Measurements from ENCODE around the gene BNC2. TPM values are rescaled to one million over a fixed set of nuclear protein-coding genes. Genes with fewer than 3 reads are reported as not detected.

Gene BNC2
- total RNA-seq, 2 donors from 2014 or later: not detected

DNA sequence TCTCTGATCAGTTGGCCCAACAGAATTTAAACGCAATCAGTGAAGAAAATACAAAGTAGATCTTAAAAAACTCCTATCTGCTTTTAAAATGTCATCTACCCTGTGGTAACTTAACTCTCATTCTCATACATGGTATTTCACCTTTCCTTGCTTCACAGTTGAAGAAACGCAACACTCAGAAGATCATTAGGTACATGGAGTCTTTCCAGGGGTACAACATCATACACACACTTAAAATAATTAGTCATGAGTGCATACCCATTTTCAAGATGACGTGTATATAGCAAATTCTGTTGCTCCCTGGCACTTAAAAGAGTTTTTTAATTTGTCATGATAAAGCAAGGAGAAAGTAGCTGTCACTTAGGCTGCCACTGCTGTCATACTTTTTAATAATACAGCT, 259.9 kb downstream of the BNC2 start:
- H3K27ac Mint-ChIP-seq: no peak overlapping the region
- DNase-seq: no peak
- H3K4me1 Mint-ChIP-seq: no peaks in the 10 kb centered on the region
- H3K9me3 ChIP-seq (ENCODE audit: control insufficient read depth, low read length, poor library complexity, severe bottlenecking): peaks cover 4% of the 10 kb centered on the region
- H3K4me3 Mint-ChIP-seq: no peak overlapping the region
- no peaks in the 10 kb centered on the region for H3K36me3 Mint-ChIP-seq (ENCODE audit: low read depth)
- no peak for ATAC-seq
- no peaks in the 10 kb centered on the region for H3K27me3 Mint-ChIP-seq

DNA sequence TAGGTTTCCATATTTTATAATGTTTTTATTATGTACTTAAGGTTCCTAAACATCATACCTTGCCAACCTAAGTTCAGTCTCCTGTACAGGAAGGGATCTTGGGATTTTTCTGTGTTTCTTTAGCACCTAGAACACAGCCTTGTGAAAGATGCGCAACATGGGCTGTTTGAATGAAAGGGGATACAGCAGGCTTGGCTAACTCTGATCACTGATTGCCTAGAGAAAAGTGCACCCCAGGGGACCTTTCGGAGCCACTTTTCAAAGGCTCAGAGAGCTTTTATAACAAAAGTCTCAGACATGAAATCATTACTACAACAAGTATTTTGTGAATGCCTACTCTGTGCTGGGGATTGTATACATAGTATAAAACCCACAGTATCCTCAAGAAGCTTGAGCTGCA, 261.6 kb downstream of the BNC2 start:
- Mint-ChIP-seq H3K27ac (no peak overlapping the region), H3K36me3 (ENCODE audit: low read depth) (no peaks in the 10 kb centered on the region), H3K4me3 (no peak overlapping the region), H3K27me3 (no peaks in the 10 kb centered on the region), H3K4me1 (no peaks in the 10 kb centered on the region)
- peaks cover 4% of the 10 kb centered on the region for H3K9me3 ChIP-seq (ENCODE audit: control insufficient read depth, low read length, poor library complexity, severe bottlenecking)
- no peak for ATAC-seq
- DNase-seq: no peak

DNA sequence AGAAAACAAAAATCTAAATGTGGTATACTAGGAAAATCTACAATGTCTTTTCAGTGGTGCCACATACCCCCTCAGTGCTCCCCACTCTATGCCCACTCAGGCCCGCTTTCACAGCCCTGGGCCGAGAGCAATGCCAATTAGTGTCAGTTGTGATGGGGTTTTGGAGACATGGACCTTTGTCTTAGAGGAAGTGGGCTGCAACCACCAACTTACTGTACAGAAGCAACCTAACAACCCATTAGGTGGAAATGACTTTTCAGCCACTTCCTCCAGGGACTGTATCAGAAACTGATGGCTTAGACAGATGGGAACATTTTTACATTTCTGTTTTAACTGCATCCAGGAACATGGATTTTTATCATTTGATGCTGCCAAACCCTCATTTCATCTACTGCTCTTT, 268.0 kb downstream of the BNC2 start:
- DNase-seq (no peak), ATAC-seq (no peak)
- H3K27ac Mint-ChIP-seq: no peak overlapping the region
- H3K27me3 Mint-ChIP-seq: no peaks in the 10 kb centered on the region
- no peaks in the 10 kb centered on the region for H3K9me3 ChIP-seq (ENCODE audit: control insufficient read depth, low read length, poor library complexity, severe bottlenecking)
- H3K36me3 Mint-ChIP-seq (ENCODE audit: low read depth): no peaks in the 10 kb centered on the region
- no peak overlapping the region for H3K4me3 Mint-ChIP-seq
- H3K4me1 Mint-ChIP-seq: no peaks in the 10 kb centered on the region

DNA sequence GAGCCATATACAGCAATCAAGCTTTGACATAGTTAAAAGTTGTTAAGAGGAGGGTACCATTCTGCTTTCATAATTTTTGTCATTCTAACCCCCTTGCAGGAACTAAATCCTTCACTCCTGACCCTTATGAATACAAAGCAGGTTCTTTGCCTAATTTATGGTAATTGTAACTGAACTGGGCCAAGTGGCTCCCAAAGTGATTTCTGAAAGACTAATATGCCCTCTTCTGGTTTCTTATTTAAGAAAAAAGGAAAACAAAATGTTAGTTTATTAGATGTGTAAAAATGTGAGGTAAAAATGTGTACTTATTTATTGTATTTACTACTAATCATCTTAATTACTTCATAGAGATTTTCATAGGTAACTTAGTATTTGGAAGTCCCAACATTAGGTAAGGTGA, 268.5 kb downstream of the BNC2 start:
- Mint-ChIP-seq H3K4me3 (no peak overlapping the region), H3K27me3 (no peaks in the 10 kb centered on the region), H3K27ac (no peak overlapping the region), H3K36me3 (ENCODE audit: low read depth) (no peaks in the 10 kb centered on the region), H3K4me1 (no peaks in the 10 kb centered on the region)
- no peak for DNase-seq
- no peaks in the 10 kb centered on the region for H3K9me3 ChIP-seq (ENCODE audit: control insufficient read depth, low read length, poor library complexity, severe bottlenecking)
- ATAC-seq: no peak

DNA sequence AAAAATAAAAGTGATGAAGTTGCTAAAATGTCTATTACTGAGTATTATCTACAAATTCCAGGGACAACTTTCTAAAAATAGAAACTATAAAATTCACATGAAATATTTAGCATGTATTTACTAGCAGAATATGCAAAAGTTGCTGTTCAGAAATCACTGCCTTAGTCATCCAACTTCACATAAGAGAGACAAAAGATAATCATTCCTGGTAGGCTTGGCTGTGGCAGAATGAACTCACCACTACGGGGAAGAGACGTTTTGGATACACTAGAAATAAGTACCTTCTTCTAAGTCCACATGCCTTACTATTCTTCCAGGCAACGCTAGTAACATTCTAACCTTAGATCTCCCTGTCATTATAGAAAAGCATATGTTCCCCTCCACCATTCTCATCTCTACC, 272.2 kb downstream of the BNC2 start:
- no peaks in the 10 kb centered on the region for H3K27me3 Mint-ChIP-seq
- no peaks in the 10 kb centered on the region for H3K4me1 Mint-ChIP-seq
- ATAC-seq: no peak
- no peaks in the 10 kb centered on the region for H3K36me3 Mint-ChIP-seq (ENCODE audit: low read depth)
- no peak overlapping the region for H3K4me3 Mint-ChIP-seq
- H3K9me3 ChIP-seq (ENCODE audit: control insufficient read depth, low read length, poor library complexity, severe bottlenecking): no peaks in the 10 kb centered on the region
- no peak overlapping the region for H3K27ac Mint-ChIP-seq
- DNase-seq: no peak

DNA sequence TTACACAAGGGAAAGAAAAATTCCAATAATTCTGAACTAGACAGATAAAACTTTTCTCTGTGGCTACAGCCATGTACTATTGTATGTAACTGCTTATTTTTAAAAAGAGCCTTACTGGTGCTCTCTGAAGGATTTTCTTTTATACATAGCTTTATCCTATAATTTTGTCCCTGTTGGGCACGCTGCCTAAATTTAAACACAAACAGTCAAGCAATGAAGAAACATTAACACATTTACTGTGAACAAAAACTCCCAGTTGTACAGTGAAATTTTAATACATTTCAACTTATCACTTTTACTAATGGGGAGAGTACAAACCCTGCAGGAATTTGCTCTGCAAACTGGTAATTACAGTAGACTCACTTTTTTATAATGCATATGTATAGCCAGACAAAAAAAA, 273.3 kb downstream of the BNC2 start:
- Mint-ChIP-seq H3K27ac (no peak overlapping the region), H3K36me3 (ENCODE audit: low read depth) (no peaks in the 10 kb centered on the region)
- H3K9me3 ChIP-seq (ENCODE audit: control insufficient read depth, low read length, poor library complexity, severe bottlenecking): no peaks in the 10 kb centered on the region

DNA sequence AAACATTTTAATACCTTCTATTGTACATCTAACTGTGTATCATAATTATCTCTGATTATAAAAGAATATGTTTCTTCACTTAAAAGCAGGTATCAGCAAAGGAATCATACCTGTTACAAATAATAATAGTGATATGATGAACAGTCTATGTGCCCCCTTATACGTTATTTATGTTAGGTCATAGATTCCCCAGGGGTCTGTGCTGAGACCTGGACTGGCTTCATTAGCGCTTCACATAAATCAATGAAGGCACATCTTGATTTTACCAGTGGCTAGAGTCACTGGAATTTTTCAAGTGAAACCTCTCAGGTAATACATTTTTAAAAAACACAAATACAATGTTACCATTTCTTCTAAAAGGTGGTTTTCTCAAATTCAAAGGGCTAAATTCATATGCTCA, 275.2 kb downstream of the BNC2 start:
- Mint-ChIP-seq H3K27ac (no peak overlapping the region), H3K36me3 (ENCODE audit: low read depth) (no peaks in the 10 kb centered on the region), H3K4me1 (no peaks in the 10 kb centered on the region), H3K4me3 (no peak overlapping the region), H3K27me3 (no peaks in the 10 kb centered on the region)
- no peak for ATAC-seq
- no peak for DNase-seq
- no peaks in the 10 kb centered on the region for H3K9me3 ChIP-seq (ENCODE audit: control insufficient read depth, low read length, poor library complexity, severe bottlenecking)

More for the DNA sequence above, 273.3 kb downstream of the BNC2 start:
- ATAC-seq (no peak), DNase-seq (no peak)
- no peaks in the 10 kb centered on the region for H3K4me1 Mint-ChIP-seq
- H3K4me3 Mint-ChIP-seq: no peak overlapping the region
- no peaks in the 10 kb centered on the region for H3K27me3 Mint-ChIP-seq

- Mint-ChIP-seq H3K4me1 (no peaks in the 10 kb centered on the region), H3K36me3 (ENCODE audit: low read depth) (no peaks in the 10 kb centered on the region), H3K4me3 (no peak overlapping the region), H3K27me3 (no peaks in the 10 kb centered on the region), H3K27ac (no peak overlapping the region)
- ATAC-seq (no peak), DNase-seq (no peak)
- no peaks in the 10 kb centered on the region for H3K9me3 ChIP-seq (ENCODE audit: control insufficient read depth, low read length, poor library complexity, severe bottlenecking)
Measured at GRCh38 chr9:16594787-16595186, 275.7 kb downstream of the BNC2 start.

DNA sequence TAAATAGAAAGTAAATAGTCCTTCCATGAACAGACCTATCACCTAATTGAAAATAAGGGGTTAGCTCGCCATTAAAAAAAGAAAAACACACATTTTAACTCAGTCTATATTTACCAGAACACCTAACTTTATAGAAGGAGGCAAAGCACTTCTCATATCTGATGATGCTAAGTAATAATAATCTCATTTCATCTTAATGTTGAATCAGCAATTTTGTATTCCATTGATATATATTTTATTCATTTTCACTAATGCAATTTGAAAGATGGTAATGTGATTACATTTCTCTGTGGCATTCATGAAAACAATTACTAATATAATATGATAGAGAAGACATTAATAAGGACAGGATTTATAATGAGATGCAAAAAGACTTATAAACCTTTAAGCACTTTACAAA, 276.7 kb downstream of the BNC2 start:
- no peaks in the 10 kb centered on the region for H3K9me3 ChIP-seq (ENCODE audit: control insufficient read depth, low read length, poor library complexity, severe bottlenecking)
- H3K4me3 Mint-ChIP-seq: no peak overlapping the region

DNA sequence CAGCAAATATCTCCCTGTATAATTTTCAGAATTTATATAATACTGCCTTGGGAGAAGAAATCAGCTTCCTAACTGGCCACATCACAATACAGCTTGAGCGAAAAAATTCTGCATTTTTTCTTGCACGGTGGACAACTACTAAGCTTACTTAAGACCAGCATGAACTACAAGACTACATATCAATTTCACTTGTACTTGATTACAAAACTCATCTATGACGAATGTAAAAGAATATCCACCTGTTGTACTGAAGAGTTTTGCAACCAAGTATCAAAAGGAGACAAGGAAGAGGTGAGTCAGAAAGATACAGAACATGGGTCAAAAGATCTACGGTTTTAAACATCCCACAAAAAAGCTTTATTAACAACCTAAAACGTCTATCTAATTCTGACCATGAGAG, 279.4 kb downstream of the BNC2 start:
- no peak overlapping the region for H3K4me3 Mint-ChIP-seq
- ATAC-seq (no peak), DNase-seq (no peak)
- H3K4me1 Mint-ChIP-seq: no peaks in the 10 kb centered on the region
- H3K9me3 ChIP-seq (ENCODE audit: control insufficient read depth, low read length, poor library complexity, severe bottlenecking): no peaks in the 10 kb centered on the region
- H3K27ac Mint-ChIP-seq: no peak overlapping the region
- H3K36me3 Mint-ChIP-seq (ENCODE audit: low read depth): no peaks in the 10 kb centered on the region
- no peaks in the 10 kb centered on the region for H3K27me3 Mint-ChIP-seq

More for the DNA sequence above, 276.7 kb downstream of the BNC2 start:
- no peaks in the 10 kb centered on the region for H3K27me3 Mint-ChIP-seq
- H3K36me3 Mint-ChIP-seq (ENCODE audit: low read depth): no peaks in the 10 kb centered on the region
- H3K27ac Mint-ChIP-seq: no peak overlapping the region
- H3K4me1 Mint-ChIP-seq: no peaks in the 10 kb centered on the region
- no peak for ATAC-seq
- DNase-seq: no peak

DNA sequence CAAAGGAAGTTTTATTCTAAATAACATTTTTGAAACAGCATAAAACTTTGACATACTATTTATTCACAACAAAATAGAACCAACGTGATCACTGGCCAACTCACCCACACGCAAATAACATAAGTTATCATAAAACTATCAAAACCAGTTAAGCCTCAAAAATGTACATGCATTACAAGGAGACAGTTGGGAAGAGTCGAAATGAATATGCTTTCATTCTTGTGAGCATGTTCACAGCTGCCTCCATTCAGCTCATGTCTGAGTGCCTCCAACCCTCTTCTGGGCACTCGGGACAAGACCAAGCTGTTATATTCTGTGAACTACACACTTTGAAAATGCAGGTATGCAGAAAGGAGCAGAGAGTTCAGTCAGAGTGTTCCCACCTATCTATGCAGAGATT, 284.9 kb downstream of the BNC2 start:
- DNase-seq (no peak), ATAC-seq (no peak)
- H3K36me3 Mint-ChIP-seq (ENCODE audit: low read depth): no peaks in the 10 kb centered on the region
- no peak overlapping the region for H3K27ac Mint-ChIP-seq
- H3K9me3 ChIP-seq (ENCODE audit: control insufficient read depth, low read length, poor library complexity, severe bottlenecking): no peaks in the 10 kb centered on the region
- no peaks in the 10 kb centered on the region for H3K4me1 Mint-ChIP-seq
- no peak overlapping the region for H3K4me3 Mint-ChIP-seq
- H3K27me3 Mint-ChIP-seq: no peaks in the 10 kb centered on the region

- ATAC-seq: no peak
- no peaks in the 10 kb centered on the region for H3K36me3 Mint-ChIP-seq (ENCODE audit: low read depth)
- no peaks in the 10 kb centered on the region for H3K4me1 Mint-ChIP-seq
- H3K27ac Mint-ChIP-seq: no peak overlapping the region
- H3K27me3 Mint-ChIP-seq: no peaks in the 10 kb centered on the region
- H3K9me3 ChIP-seq (ENCODE audit: control insufficient read depth, low read length, poor library complexity, severe bottlenecking): no peaks in the 10 kb centered on the region
- no peak overlapping the region for H3K4me3 Mint-ChIP-seq
- no peak for DNase-seq
Measured at GRCh38 chr9:16579872-16580432, 290.5 kb downstream of the BNC2 start.

DNA sequence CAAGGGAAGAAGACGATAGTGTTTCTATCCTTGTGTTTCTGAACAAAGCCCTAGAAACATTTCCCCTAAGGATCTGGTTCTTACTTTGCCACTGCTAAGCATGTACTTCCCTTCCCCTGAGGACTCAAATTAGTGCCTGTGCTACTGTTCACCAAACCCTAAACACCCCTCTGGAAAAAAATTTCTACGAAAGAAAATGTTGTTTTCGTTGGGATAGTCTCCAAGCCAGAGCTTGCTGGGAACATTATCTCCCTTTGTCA, 294.6 kb downstream of the BNC2 start:
- H3K27ac Mint-ChIP-seq: no peak overlapping the region
- H3K36me3 Mint-ChIP-seq (ENCODE audit: low read depth): no peaks in the 10 kb centered on the region
- H3K9me3 ChIP-seq (ENCODE audit: control insufficient read depth, low read length, poor library complexity, severe bottlenecking): no peaks in the 10 kb centered on the region

DNA sequence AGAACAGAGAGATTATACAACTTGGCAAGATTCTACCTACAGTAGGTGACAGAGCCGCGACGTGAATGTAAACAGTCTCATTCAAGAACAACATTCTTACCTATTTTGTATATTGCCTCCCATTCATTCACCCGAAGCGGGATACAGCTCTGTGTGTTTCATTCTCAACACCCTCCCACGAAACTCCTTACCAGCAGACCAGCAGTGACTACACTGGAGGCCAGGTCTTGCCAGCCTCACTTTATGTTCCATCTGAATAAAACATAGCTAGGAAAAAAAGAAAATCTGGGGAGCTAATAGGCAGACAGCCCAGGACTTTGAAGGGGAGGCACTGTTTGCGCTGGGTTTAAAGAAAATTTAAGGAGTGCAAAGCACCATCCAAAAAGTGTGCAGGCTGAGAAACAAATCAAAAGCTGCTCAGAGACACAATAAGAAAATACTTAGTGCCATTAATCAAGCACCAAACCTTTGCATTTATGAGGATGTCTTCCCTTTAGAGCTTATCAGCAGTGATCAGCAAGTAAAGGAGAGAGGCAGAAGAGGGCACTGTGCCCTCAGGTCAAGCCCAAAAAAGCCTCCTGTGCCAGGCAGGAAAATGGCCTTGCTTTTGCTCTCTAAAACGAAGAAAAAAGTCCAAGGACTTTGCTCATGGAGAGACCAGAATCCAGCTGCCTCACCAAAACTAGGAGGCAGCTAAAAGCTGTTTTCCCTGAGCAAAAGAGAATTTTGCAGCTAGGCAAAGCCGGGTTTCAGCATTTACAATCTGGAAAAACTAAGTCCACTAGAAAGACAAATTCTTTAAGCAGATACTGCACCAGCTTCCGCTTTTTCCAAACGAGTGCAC, 295.1 kb downstream of the BNC2 start:
- Mint-ChIP-seq H3K4me3 (no peak overlapping the region), H3K36me3 (ENCODE audit: low read depth) (no peaks in the 10 kb centered on the region), H3K27me3 (no peaks in the 10 kb centered on the region), H3K27ac (no peak overlapping the region), H3K4me1 (no peaks in the 10 kb centered on the region)
- no peaks in the 10 kb centered on the region for H3K9me3 ChIP-seq (ENCODE audit: control insufficient read depth, low read length, poor library complexity, severe bottlenecking)
- DNase-seq (no peak), ATAC-seq (no peak)

More for the DNA sequence above, 294.6 kb downstream of the BNC2 start:
- no peaks in the 10 kb centered on the region for H3K27me3 Mint-ChIP-seq
- H3K4me3 Mint-ChIP-seq: no peak overlapping the region
- no peak for DNase-seq
- no peak for ATAC-seq
- no peaks in the 10 kb centered on the region for H3K4me1 Mint-ChIP-seq

Measured in T-helper 17 cell (primary cell).